Right lobe of liver (tissue), 6 donors: ENCODE data around the gene HDDC2. TPM values are rescaled to one million over a fixed set of nuclear protein-coding genes. Genes with fewer than 3 reads are reported as not detected.

ENCODE experiments used
- ATAC-seq, 4 donors: fragments of 200-7000 bp; cut with Tn5 transposase; one replicate each; pipeline ENCODE4 v1.9.1; 2020; ENCODE audit warnings: mild to moderate bottlenecking in 4 of 4, moderate library complexity in 4 of 4
- DNase-seq, 3 donors: peaks; one replicate each; pipeline ENCODE4 v3.0.0-alpha.2; 2020
- H3K27ac ChIP-seq, 3 donors: fragments of 200-600 bp; one replicate each; pipeline ENCODE4 v1.8.0; 2022
- H3K27me3 ChIP-seq, 2 donors: fragments of 200-600 bp; one replicate each; pipeline ENCODE4 v1.8.0; 2022
- H3K36me3 ChIP-seq, 4 donors: fragments of 200-600 bp; sonication (generic) in 1 of 4; one replicate each; pipeline versions ENCODE4 v1.5.1 to v1.8.0; 2017 to 2022; ENCODE audit warnings: control low read depth in 1 of 4
- H3K4me1 ChIP-seq, 4 donors: fragments of 200-600 bp; sonication (generic) in 1 of 4; one replicate each; pipeline versions ENCODE4 v1.5.1 to v1.8.0; 2017 to 2022; ENCODE audit warnings: control low read depth in 1 of 4
- H3K4me3 ChIP-seq, 3 donors: fragments of 200-600 bp; one replicate each; pipeline ENCODE4 v1.8.0; 2022
- H3K9me3 ChIP-seq, 4 donors: fragments of 200-600 bp; sonication (generic) in 1 of 4; one replicate each; pipeline versions ENCODE4 v1.5.1 to v1.8.0; 2017 to 2022; ENCODE audit warnings: control low read depth in 1 of 4
- POLR2A ChIP-seq: fragments of 450-650 bp; IDR thresholded peaks from one replicate; pipeline ENCODE4 v1.6.1; 2017; ENCODE audit warnings: antibody characterized with exemption, mild to moderate bottlenecking
- WGBS: methylation state at CpG from one replicate; pipeline ENCODE4 v1.1.6; 2018; ENCODE audit warnings: low coverage, low lambda C conversion rate; ENCODE audit not compliant: insufficient coverage; ENCODE audit errors: missing lambda C conversion rate; 5-methylcytosine and 5-hydroxymethylcytosine counted together
- intact Hi-C, 2 donors: fragments of 100-400 bp; cut with DNase I; formaldehyde crosslinking; loops; one replicate each; pipeline versions ENCODE4 v1.11.2 to v1.14.1; 2022
- total RNA-seq, 6 experiments: library from RNA; depleted of rRNA in 2 of 6; stranded (reverse); fragments of >200 nt in 2 of 6; fragmentation: NEBNext Ultra II Directional in 3 of 6; extraction: Animal tissue kit (Norgen Biotek cat#: 25700) in 3 of 6; gene quantifications; one replicate each; pipeline versions ENCODE4 v1.1.0 to v1.2.4, GENCODE V29; 2016 to 2023
- TF ChIP-seq, protein P1 (sequence below), 4 donors: fragments of 200-600 bp in 3 of 4; fragments of 450-650 bp in 1 of 4; IDR thresholded peaks; one replicate each; pipeline versions ENCODE4 v1.5.1 to v1.8.0; 2016 to 2022; ENCODE audit warnings: antibody characterized with exemption in 4 of 4, mild to moderate bottlenecking in 2 of 4
- donor health status: DM: no; HTN: yes; CAD: no.
- donor health status: DM: no; HTN: no; CAD: no.
- donor health status: DM: no; HTN: no; CAD: no.
- donor health status: DM: no; HTN: yes; CAD: no.
- donor health status: DM: no; HTN: yes; CAD: no.

The HDDC2 gene
- total RNA-seq, 6 experiments from 2014 or later: 6.8 to 15.6 (median 9.5) TPM

DNA sequence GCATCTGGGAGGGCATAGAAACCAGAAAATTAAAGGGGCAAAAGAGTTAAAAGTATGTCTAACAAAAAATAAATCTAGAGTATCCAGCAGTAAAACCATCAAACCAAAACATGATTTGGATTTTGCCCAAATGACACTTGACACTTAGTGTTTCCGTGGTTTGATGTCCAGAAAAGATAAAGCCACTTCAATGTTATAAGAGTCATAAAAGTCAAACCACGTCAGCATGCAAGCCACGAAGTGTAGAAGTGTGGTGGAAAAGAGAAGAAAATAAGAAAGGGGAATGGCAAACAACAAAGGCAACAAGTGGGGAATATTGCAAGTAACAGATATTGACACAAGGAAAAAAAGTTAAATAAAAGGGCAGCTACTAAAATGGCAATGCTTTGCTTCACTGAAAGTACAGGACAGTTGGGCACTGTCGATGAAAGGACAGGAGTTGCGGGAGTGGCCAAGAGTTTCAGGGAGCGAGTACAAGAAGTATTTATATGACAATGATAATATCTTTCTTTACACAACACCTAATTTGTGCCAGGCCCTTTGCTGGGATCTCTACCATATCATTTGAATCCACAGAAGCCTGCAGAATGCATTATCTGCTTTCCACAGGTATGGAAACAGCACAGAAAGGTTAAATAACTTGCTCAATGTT, 6.3 kb upstream of the HDDC2 start:
- DNase-seq (no peak), ATAC-seq (no peak)
- intact Hi-C loops: no loop called here
- Histone ChIP-seq H3K9me3 (no peaks in the 10 kb centered on the region), H3K4me1 (peaks cover 0 to 28% (median 5%) of the 10 kb centered on the region in 4 donors), H3K4me3 (no peak overlapping the region), H3K27ac (no peak overlapping the region), H3K36me3 (no peaks in the 10 kb centered on the region), H3K27me3 (no peaks in the 10 kb centered on the region)
- 56% methylated on average over 6 of the region's 6 CpGs for WGBS
- TF ChIP-seq, protein P1, sequence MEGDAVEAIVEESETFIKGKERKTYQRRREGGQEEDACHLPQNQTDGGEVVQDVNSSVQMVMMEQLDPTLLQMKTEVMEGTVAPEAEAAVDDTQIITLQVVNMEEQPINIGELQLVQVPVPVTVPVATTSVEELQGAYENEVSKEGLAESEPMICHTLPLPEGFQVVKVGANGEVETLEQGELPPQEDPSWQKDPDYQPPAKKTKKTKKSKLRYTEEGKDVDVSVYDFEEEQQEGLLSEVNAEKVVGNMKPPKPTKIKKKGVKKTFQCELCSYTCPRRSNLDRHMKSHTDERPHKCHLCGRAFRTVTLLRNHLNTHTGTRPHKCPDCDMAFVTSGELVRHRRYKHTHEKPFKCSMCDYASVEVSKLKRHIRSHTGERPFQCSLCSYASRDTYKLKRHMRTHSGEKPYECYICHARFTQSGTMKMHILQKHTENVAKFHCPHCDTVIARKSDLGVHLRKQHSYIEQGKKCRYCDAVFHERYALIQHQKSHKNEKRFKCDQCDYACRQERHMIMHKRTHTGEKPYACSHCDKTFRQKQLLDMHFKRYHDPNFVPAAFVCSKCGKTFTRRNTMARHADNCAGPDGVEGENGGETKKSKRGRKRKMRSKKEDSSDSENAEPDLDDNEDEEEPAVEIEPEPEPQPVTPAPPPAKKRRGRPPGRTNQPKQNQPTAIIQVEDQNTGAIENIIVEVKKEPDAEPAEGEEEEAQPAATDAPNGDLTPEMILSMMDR (IDR thresholded peaks at IDR 0.05): no peak
- no peak for TF ChIP-seq POLR2A

DNA sequence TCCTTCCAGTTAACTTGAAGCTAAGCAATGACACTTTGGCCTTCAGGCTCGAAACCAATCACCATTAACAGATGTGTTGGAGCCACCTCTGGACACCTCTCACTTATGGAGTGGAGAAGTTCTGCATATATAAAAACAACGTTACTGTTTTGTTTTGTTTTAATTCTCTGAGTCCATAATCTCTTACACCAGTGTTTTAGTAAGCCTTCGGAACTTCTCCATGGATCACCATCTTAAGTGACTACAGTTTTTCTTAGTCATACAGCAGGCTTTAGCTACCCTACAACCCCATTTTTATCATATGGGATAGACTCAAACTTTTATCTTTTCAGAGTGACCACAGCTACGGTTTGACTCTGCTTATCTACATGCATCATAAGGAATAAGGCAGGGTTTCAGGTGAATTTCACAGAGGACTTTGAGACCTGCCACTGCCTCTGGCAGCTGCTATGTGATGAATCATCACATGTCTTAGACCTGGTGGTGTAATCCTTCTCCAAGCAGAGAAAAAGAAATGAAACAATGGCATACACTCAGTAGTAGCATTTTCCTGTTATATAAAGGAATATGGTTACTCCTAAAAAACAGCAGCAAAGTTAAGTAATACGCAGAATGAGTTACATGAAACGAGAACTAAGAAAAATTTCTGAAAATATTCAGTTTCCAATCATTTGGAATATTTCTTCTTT, 5.5 kb upstream of the HDDC2 start:
- Histone ChIP-seq H3K9me3 (no peaks in the 10 kb centered on the region), H3K36me3 (no peaks in the 10 kb centered on the region), H3K27ac (no peak overlapping the region), H3K4me1 (peaks cover 0 to 22% (median 4%) of the 10 kb centered on the region in 4 donors), H3K4me3 (no peak overlapping the region), H3K27me3 (no peaks in the 10 kb centered on the region)
- intact Hi-C loops: no loop called here
- DNase-seq (no peak), ATAC-seq (peak in 3 of 4 donors; percentile 49 to 62 (median 58))
- WGBS: 72% methylated on average over 6 of the region's 6 CpGs
- TF ChIP-seq, protein P1 (IDR thresholded peaks at IDR 0.05): no peak
- TF ChIP-seq POLR2A: no peak

DNA sequence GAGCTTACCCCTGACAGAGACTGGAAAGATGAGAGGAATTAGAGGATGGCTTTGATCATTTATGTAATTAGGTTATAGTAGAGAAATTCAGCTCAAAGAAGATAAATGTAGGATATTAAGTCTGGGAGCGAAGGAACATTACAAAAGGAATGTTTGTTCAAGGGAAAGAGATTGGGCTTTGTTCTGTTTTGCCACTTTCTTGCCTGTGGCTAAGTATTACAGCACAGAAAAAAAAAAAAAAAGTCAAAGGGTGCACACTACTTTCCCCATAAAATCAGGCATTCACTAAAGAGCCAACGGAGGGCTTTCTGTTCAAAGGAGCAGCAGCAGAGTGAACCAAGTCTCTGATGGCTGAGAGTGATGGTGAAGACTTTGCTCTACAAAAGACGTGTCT, 5.0 kb upstream of the HDDC2 start:
- H3K4me1 ChIP-seq: peaks cover 0 to 16% (median 1%) of the 10 kb centered on the region in 4 donors
- ATAC-seq (no peak), DNase-seq (no peak)
- no peaks in the 10 kb centered on the region for H3K36me3 ChIP-seq
- no peaks in the 10 kb centered on the region for H3K9me3 ChIP-seq
- H3K27me3 ChIP-seq: no peaks in the 10 kb centered on the region
- intact Hi-C loops: no loop called here
- 92% methylated on average over 3 of the region's 3 CpGs for WGBS
- no peak for TF ChIP-seq POLR2A
- TF ChIP-seq, protein P1 (IDR thresholded peaks at IDR 0.05): no peak
- no peak overlapping the region for H3K27ac ChIP-seq
- no peak overlapping the region for H3K4me3 ChIP-seq

DNA sequence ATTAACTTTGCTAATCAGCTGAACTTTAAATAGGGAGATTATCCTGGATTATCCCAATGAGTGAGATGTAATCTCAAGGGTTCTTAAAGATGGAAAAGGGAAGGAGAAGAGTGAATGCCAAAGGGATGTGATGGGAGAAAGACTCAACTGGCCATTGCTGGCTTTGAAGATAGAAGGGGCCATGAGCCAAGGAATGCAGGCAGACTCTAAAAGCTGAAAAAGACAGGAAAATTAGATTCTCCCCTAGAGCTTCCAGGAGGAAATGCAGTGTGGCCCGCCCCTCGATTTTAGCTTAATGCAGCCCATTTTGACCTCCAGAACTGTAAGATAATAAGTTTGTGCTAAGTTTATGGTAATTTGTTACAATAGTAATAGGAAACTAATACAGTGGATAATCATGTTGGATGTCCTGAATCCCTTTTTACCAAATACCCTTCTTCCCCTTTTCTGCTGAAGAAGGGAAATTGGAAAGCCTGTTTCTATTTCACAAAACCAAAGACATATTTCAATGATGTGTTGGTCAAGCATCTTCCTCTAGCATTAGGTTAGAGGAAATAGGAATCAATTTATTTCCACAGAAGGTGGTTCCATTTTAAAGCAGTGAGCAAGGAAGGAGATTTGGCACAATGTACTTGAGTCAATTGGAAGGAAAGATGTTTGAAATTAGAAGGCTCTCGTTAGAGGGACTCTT, 3.3 kb upstream of the HDDC2 start:
- no peaks in the 10 kb centered on the region for H3K36me3 ChIP-seq
- ATAC-seq: no peak
- peaks cover 0 to 17% (median 4%) of the 10 kb centered on the region in 4 donors for H3K4me1 ChIP-seq
- intact Hi-C loops: no loop called here
- no peak for DNase-seq
- H3K27me3 ChIP-seq: no peaks in the 10 kb centered on the region
- WGBS: 89% methylated on average over 3 of the region's 3 CpGs
- TF ChIP-seq, protein P1 (IDR thresholded peaks at IDR 0.05): no peak
- no peak for TF ChIP-seq POLR2A
- no peak overlapping the region for H3K27ac ChIP-seq
- H3K9me3 ChIP-seq: no peaks in the 10 kb centered on the region
- H3K4me3 ChIP-seq: no peak overlapping the region
